Measurements from ENCODE around the gene GNAI3. TPM values are rescaled to one million over a fixed set of nuclear protein-coding genes. Genes with fewer than 3 reads are reported as not detected.
A peak's percentile ranks its signal among the peaks of the same experiment; 100 is the strongest.

The GNAI3 gene
- polyA plus RNA-seq, 1 experiment, result 4.7 TPM

GRCh38 chr1:109650609-109651008 lies 102.2 kb downstream of the GNAI3 start:
- Histone ChIP-seq H3K27me3 (ENCODE audit: control insufficient read depth, insufficient read depth, low read length) (peaks cover 2% of the 10 kb centered on the region; the same call in 1 of the 2 replicates), H3K36me3 (ENCODE audit: control insufficient read depth, insufficient read depth, low read length) (no peaks in the 10 kb centered on the region), H3K4me3 (ENCODE audit: low read depth, low read length) (no peak overlapping the region)
- DNase-seq (ENCODE audit: low read depth), result no peak
- ChIA-PET CTCF (interaction anchor here (0.6 to 10.9 kb wide), 15 partner anchors 7 to 334 kb away, joined by 3 to 210 read pairs (median 8); partner anchors contain the start of genes AHCYL1, GNAI3 and GPR61), POLR2A (interaction anchor here (0.9 kb wide), 1 partner anchor 105 kb away, joined by 3 read pairs; no protein-coding TSS in a partner anchor)
- TF ChIP-seq CTCF (IDR thresholded peaks at IDR 0.05; ENCODE audit: insufficient read depth, low read depth, low read length), result no peak

- no peak for TF ChIP-seq CTCF (IDR thresholded peaks at IDR 0.05; ENCODE audit: insufficient read depth, low read depth, low read length)
- no peak overlapping the region for H3K4me3 ChIP-seq (ENCODE audit: low read depth, low read length)
- no peaks in the 10 kb centered on the region for H3K36me3 ChIP-seq (ENCODE audit: control insufficient read depth, insufficient read depth, low read length)
- ChIA-PET CTCF (interaction anchor here (0.7 to 10.9 kb wide), 7 partner anchors 10 to 435 kb away, joined by 3 to 210 read pairs (median 23); partner anchors contain the start of genes AHCYL1 and GNAI3), POLR2A (no interaction called here)
- H3K27me3 ChIP-seq (ENCODE audit: control insufficient read depth, insufficient read depth, low read length), result peaks cover 2% of the 10 kb centered on the region; the same call in 1 of the 2 replicates
- DNase-seq (ENCODE audit: low read depth), result no peak
Observed at GRCh38 chr1:109652402-109652801, 104.0 kb downstream of the GNAI3 start.

- ChIA-PET CTCF (interaction anchor here (1.0 to 10.9 kb wide), 5 partner anchors 15 to 331 kb away, joined by 3 to 210 read pairs (median 82); partner anchors contain the start of genes AHCYL1 and GNAI3), POLR2A (no interaction called here)
Observed at GRCh38 chr1:109653306-109653705, 104.9 kb downstream of the GNAI3 start.

GRCh38 chr1:109654519-109654918 lies 106.1 kb downstream of the GNAI3 start:
- ChIA-PET CTCF (interaction anchor here (1.1 to 10.9 kb wide), 3 partner anchors 16 to 330 kb away, joined by 5 to 210 read pairs (median 6); partner anchors contain the start of gene AHCYL1), POLR2A (interaction anchor here (0.6 kb wide), 1 partner anchor 85 kb away, joined by 4 read pairs; no protein-coding TSS in a partner anchor)
- no peak overlapping the region for H3K4me3 ChIP-seq (ENCODE audit: low read depth, low read length)
- H3K36me3 ChIP-seq (ENCODE audit: control insufficient read depth, insufficient read depth, low read length), result no peaks in the 10 kb centered on the region
- TF ChIP-seq CTCF (IDR thresholded peaks at IDR 0.05; ENCODE audit: insufficient read depth, low read depth, low read length), result no peak
- H3K27me3 ChIP-seq (ENCODE audit: control insufficient read depth, insufficient read depth, low read length), result peaks cover 2% of the 10 kb centered on the region; the same call in 1 of the 2 replicates
- no peak for DNase-seq (ENCODE audit: low read depth)

More at GRCh38 chr1:109653306-109653705, 104.9 kb downstream of the GNAI3 start:
- Histone ChIP-seq H3K27me3 (ENCODE audit: control insufficient read depth, insufficient read depth, low read length) (peaks cover 2% of the 10 kb centered on the region; the same call in 1 of the 2 replicates), H3K4me3 (ENCODE audit: low read depth, low read length) (no peak overlapping the region), H3K36me3 (ENCODE audit: control insufficient read depth, insufficient read depth, low read length) (no peaks in the 10 kb centered on the region)
- TF ChIP-seq CTCF (IDR thresholded peaks at IDR 0.05; ENCODE audit: insufficient read depth, low read depth, low read length), result no peak
- no peak for DNase-seq (ENCODE audit: low read depth)

- no peak for DNase-seq (ENCODE audit: low read depth)
- CTCF ChIA-PET, result interaction anchor here (0.9 to 10.9 kb wide), 6 partner anchors 17 to 328 kb away, joined by 3 to 210 read pairs (median 6); partner anchors contain the start of gene AHCYL1
- POLR2A ChIA-PET, result interaction anchor here (0.6 to 0.7 kb wide), 2 partner anchors 25 to 76 kb away, joined by 6 to 10 read pairs; no protein-coding TSS in a partner anchor
- H3K36me3 ChIP-seq (ENCODE audit: control insufficient read depth, insufficient read depth, low read length), result no peaks in the 10 kb centered on the region
- peak; percentile 46 for TF ChIP-seq CTCF (IDR thresholded peaks at IDR 0.05; ENCODE audit: insufficient read depth, low read depth, low read length)
- H3K4me3 ChIP-seq (ENCODE audit: low read depth, low read length), result peak within 1 kb of the TSS; percentile 66
- H3K27me3 ChIP-seq (ENCODE audit: control insufficient read depth, insufficient read depth, low read length), result peaks cover 2% of the 10 kb centered on the region; the same call in 1 of the 2 replicates
Observed at GRCh38 chr1:109655615-109656519, 107.5 kb downstream of the GNAI3 start, which contains the start of gene GSTM4. GSTM4 (plus strand) TSS chr1:109656099; CDS start chr1:109656390, 291 bp downstream.
